Activated CD4-positive, alpha-beta memory T cell treated with anti-CD3 and anti-CD28 coated beads for 36 hours (primary cell): ENCODE results near the gene ELOVL1. TPM values are rescaled to one million over a fixed set of nuclear protein-coding genes. Genes with fewer than 3 reads are reported as not detected.

Experiments
- CTCF ChIA-PET: fragments of 350-600 bp; sonication (Branson Sonifier 250); formaldehyde crosslinking; loops from one replicate; lab custom pipeline; 2021; ENCODE audit warnings: antibody characterized with exemption, inconsistent platforms; lab: Charles Lee
- POLR2A ChIA-PET: fragments of 350-600 bp; sonication (Branson Sonifier 250); formaldehyde crosslinking; loops from one replicate; lab custom pipeline; 2021; ENCODE audit warnings: antibody characterized with exemption; lab: Charles Lee
- DNase-seq: peaks from one replicate; pipeline ENCODE4 v3.0.0-alpha.2; 2020
- H3K27ac Mint-ChIP-seq: one replicate; pipeline ENCODE4 v1.8.0; 2021; ENCODE audit warnings: mixed read lengths
- H3K27me3 Mint-ChIP-seq: one replicate; pipeline ENCODE4 v1.8.0; 2021; ENCODE audit warnings: mixed read lengths
- H3K36me3 Mint-ChIP-seq: one replicate; pipeline ENCODE4 v1.8.0; 2021; ENCODE audit warnings: mixed read lengths
- H3K4me1 Mint-ChIP-seq: one replicate; pipeline ENCODE4 v1.8.0; 2021; ENCODE audit warnings: low read depth, mixed read lengths
- H3K4me3 Mint-ChIP-seq: one replicate; pipeline ENCODE4 v1.8.0; 2021; ENCODE audit warnings: mild to moderate bottlenecking, mixed read lengths
- H3K9me3 Mint-ChIP-seq: one replicate; pipeline ENCODE4 v1.8.0; 2021; ENCODE audit warnings: mixed read lengths
- intact Hi-C: fragments of 100-400 bp; cut with micrococcal nuclease; formaldehyde crosslinking; loops from one replicate; pipeline ENCODE4 v1.15.1; 2023
- total RNA-seq, 2 experiments: library from RNA; stranded (reverse); gene quantifications; one replicate each; pipeline ENCODE4 v1.2.3, GENCODE V29; 2021

The ELOVL1 gene
- total RNA-seq, 2 experiments from 2014 or later = 63.4 to 64.7 TPM

DNA sequence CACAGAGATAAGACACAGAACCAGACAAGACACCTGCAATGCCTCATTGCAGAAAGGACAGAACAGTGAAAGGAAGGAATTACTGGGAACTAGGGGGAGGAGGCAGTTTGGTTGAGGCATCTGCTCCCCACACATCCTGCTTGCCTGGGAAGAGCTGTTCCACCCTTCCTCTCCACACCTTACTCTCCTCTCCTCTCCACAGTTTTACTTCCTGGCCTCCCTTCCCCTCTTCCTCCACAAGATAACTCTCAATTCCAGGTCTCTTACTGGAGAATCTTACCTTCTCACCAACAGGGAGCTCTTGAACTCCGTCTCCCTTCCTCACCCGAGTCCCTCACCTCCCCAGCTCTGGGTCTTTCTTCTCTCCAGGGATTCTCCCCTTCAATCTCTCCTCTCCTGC, 2.1 kb downstream of the ELOVL1 start:
- Mint-ChIP-seq H3K36me3 (peaks cover 40% of the 10 kb centered on the region), H3K9me3 (no peaks in the 10 kb centered on the region), H3K4me3 (peak overlapping the region; percentile 93), H3K27ac (peak overlapping the region; percentile 91), H3K4me1 (peaks cover 41% of the 10 kb centered on the region), H3K27me3 (no peaks in the 10 kb centered on the region)
- ChIA-PET CTCF (no interaction called here), POLR2A (no interaction called here)
- no peak for DNase-seq
- intact Hi-C loops = loop anchor here (5.0 to 10.0 kb wide), 3 partner anchors 87 to 1449 kb away; partner anchors contain the start of gene HYI

DNA sequence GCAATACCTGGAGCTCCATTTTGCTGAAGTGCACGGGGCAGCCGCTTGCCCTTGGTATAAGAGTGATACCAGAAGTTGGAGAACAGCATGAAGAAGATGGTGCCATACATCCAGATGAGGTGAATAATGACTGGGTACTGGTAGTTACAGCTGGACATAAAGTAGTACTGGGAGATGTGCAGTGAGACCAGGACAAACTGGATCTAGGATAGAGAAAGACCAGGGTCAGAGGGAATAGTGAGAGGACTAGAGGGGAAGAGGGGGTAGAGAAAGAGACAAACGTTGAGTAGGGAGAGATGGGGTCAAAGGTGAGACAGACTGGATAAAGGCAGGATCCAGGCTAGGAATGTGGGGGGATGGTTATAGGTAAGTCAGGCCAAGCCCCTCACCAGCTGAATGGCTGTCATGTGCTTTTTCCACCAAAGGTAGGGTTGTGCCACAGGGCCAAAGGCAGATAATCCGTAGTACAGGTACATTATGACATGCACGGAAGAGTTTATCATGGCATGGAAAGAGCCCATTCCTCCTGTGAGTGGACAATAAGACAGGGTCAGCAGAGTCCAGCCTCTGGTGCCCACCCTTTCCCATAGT, 3.8 kb downstream of the ELOVL1 start:
- no peaks in the 10 kb centered on the region for H3K9me3 Mint-ChIP-seq
- no peak for DNase-seq
- ChIA-PET POLR2A (no interaction called here), CTCF (no interaction called here)
- no peak overlapping the region for H3K4me3 Mint-ChIP-seq
- H3K27ac Mint-ChIP-seq = no peak overlapping the region
- intact Hi-C loops = loop anchor here (10.0 kb wide), 2 partner anchors 429 to 1451 kb away; no protein-coding TSS in a partner anchor
- peaks cover 46% of the 10 kb centered on the region for H3K4me1 Mint-ChIP-seq
- H3K27me3 Mint-ChIP-seq = no peaks in the 10 kb centered on the region
- peaks cover 53% of the 10 kb centered on the region for H3K36me3 Mint-ChIP-seq

DNA sequence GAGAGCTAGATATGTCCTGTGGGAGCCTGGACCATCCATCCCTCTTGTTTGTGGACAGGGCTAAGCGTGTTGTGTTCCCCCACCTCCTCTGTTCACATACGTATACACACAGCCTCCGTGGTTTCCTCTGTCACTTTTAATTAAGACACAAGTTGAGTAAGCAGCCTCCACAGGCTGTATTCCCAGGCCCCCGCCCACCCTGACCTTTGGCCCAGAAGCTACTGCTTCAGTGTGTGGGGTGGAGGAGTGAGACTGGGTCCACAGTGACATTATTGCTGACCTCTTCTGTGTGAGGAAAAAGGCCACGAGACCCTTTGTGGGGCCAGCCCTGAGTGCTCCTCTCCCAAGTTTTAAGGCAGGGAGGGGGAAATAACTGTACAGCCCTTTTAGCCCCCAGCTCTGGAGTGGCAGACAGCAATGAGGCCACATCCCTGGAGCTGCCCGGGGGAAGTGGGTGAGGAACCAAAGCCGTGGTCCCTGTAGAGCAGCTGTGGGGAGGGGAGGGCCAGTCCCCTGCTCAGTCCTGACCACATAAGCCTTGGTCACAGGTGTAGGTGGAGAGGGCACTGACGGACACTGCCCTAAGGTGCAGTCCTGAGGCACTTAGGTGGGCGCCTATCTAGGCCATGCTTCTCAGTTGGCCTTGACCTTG, 4.4 kb downstream of the ELOVL1 start:
- H3K36me3 Mint-ChIP-seq = peaks cover 52% of the 10 kb centered on the region
- intact Hi-C loops = loop anchor here (10.0 kb wide), 2 partner anchors 429 to 1451 kb away; no protein-coding TSS in a partner anchor
- CTCF ChIA-PET = no interaction called here
- DNase-seq = peak; percentile 28
- peaks cover 41% of the 10 kb centered on the region for H3K4me1 Mint-ChIP-seq
- H3K27ac Mint-ChIP-seq = peak overlapping the region; percentile 39
- H3K4me3 Mint-ChIP-seq = no peak overlapping the region
- no peaks in the 10 kb centered on the region for H3K9me3 Mint-ChIP-seq
- no peaks in the 10 kb centered on the region for H3K27me3 Mint-ChIP-seq
- POLR2A ChIA-PET = no interaction called here

GRCh38 chr1:43360616-43361015, 7.2 kb downstream of the ELOVL1 start:
- ChIA-PET POLR2A (interaction anchor here (0.7 kb wide), 1 partner anchor 10 kb away, joined by 3 read pairs; no protein-coding TSS in a partner anchor), CTCF (interaction anchor here (0.7 kb wide), 1 partner anchor 133 kb away, joined by 3 read pairs; no protein-coding TSS in a partner anchor)
- no peaks in the 10 kb centered on the region for H3K27me3 Mint-ChIP-seq
- H3K36me3 Mint-ChIP-seq = peaks cover 51% of the 10 kb centered on the region
- intact Hi-C loops = loop anchor here (10.0 kb wide), 2 partner anchors 426 to 1454 kb away; no protein-coding TSS in a partner anchor
- DNase-seq = no peak
- H3K9me3 Mint-ChIP-seq = no peaks in the 10 kb centered on the region
- peak overlapping the region; percentile 42 for H3K27ac Mint-ChIP-seq
- H3K4me1 Mint-ChIP-seq = peaks cover 35% of the 10 kb centered on the region
- H3K4me3 Mint-ChIP-seq = peak overlapping the region; percentile 84

- no peaks in the 10 kb centered on the region for H3K27me3 Mint-ChIP-seq
- H3K4me1 Mint-ChIP-seq = peaks cover 28% of the 10 kb centered on the region
- H3K4me3 Mint-ChIP-seq = peak overlapping the region; percentile 84
- H3K27ac Mint-ChIP-seq = peak overlapping the region; percentile 47
- H3K36me3 Mint-ChIP-seq = peaks cover 46% of the 10 kb centered on the region
- intact Hi-C loops = loop anchor here (2.0 to 10.0 kb wide), 3 partner anchors 187 to 1455 kb away; partner anchors contain the start of genes CFAP57 and EBNA1BP2
- no peaks in the 10 kb centered on the region for H3K9me3 Mint-ChIP-seq
- DNase-seq = no peak
- ChIA-PET CTCF (interaction anchor here (0.7 kb wide), 1 partner anchor 133 kb away, joined by 3 read pairs; no protein-coding TSS in a partner anchor), POLR2A (interaction anchor here (2.9 kb wide), 1 partner anchor 8 kb away, joined by 23 read pairs; the partner anchor contains the start of gene ELOVL1)
These were observed 8.1 kb downstream of the ELOVL1 start for GRCh38 chr1:43359696-43360095.

- no peaks in the 10 kb centered on the region for H3K27me3 Mint-ChIP-seq
- H3K36me3 Mint-ChIP-seq = peaks cover 44% of the 10 kb centered on the region
- H3K9me3 Mint-ChIP-seq = no peaks in the 10 kb centered on the region
- CTCF ChIA-PET = interaction anchor here (0.6 to 2.2 kb wide), 9 partner anchors 9 to 193 kb away, joined by 3 to 14 read pairs (median 5); partner anchors contain the start of gene ELOVL1
- POLR2A ChIA-PET = interaction anchor here (0.6 to 2.9 kb wide), 6 partner anchors 9 to 96 kb away, joined by 3 to 23 read pairs (median 4); partner anchors contain the start of genes ELOVL1, MED8 and SZT2
- peak within 1 kb of the TSS; percentile 84 for H3K4me3 Mint-ChIP-seq
- peak; percentile 100 for DNase-seq
- H3K27ac Mint-ChIP-seq = peak within 1 kb of the TSS; percentile 74
- intact Hi-C loops = loop anchor here (1.0 to 2.0 kb wide), 5 partner anchors 9 to 186 kb away; partner anchors contain the start of genes CFAP57, EBNA1BP2 and ELOVL1
- H3K4me1 Mint-ChIP-seq = peaks cover 28% of the 10 kb centered on the region
These were observed 8.8 kb downstream of the ELOVL1 start, which contains the start of gene CDC20 for GRCh38 chr1:43358746-43359693. CDC20 (plus strand) TSS chr1:43358981; CDS start chr1:43359216, 235 bp downstream.

- H3K27ac Mint-ChIP-seq = peak overlapping the region; percentile 74
- POLR2A ChIA-PET = interaction anchor here (0.6 to 2.9 kb wide), 7 partner anchors 9 to 138 kb away, joined by 3 to 23 read pairs (median 3); partner anchors contain the start of genes ELOVL1, MED8 and SZT2
- CTCF ChIA-PET = interaction anchor here (0.6 to 2.2 kb wide), 10 partner anchors 10 to 194 kb away, joined by 3 to 14 read pairs (median 4); partner anchors contain the start of genes ELOVL1 and MED8
- peak overlapping the region; percentile 84 for H3K4me3 Mint-ChIP-seq
- intact Hi-C loops = loop anchor here (1.0 to 2.0 kb wide), 5 partner anchors 10 to 185 kb away; partner anchors contain the start of genes CFAP57, EBNA1BP2 and ELOVL1
- no peaks in the 10 kb centered on the region for H3K27me3 Mint-ChIP-seq
- peak; percentile 31 for DNase-seq
- peaks cover 28% of the 10 kb centered on the region for H3K4me1 Mint-ChIP-seq
- H3K36me3 Mint-ChIP-seq = peaks cover 37% of the 10 kb centered on the region
- H3K9me3 Mint-ChIP-seq = no peaks in the 10 kb centered on the region
These were observed 9.6 kb downstream of the ELOVL1 start for GRCh38 chr1:43358121-43358745.

- H3K36me3 Mint-ChIP-seq = peaks cover 34% of the 10 kb centered on the region
- POLR2A ChIA-PET = interaction anchor here (2.9 kb wide), 1 partner anchor 10 kb away, joined by 23 read pairs; the partner anchor contains the start of gene ELOVL1
- no peak for DNase-seq
- CTCF ChIA-PET = interaction anchor here (1.6 to 2.2 kb wide), 2 partner anchors 33 to 134 kb away, joined by 4 to 7 read pairs; no protein-coding TSS in a partner anchor
- no peaks in the 10 kb centered on the region for H3K9me3 Mint-ChIP-seq
- H3K27me3 Mint-ChIP-seq = no peaks in the 10 kb centered on the region
- H3K4me3 Mint-ChIP-seq = peak overlapping the region; percentile 84
- H3K27ac Mint-ChIP-seq = no peak overlapping the region
- intact Hi-C loops = no loop called here
- H3K4me1 Mint-ChIP-seq = peaks cover 26% of the 10 kb centered on the region
These were observed 10.6 kb downstream of the ELOVL1 start for GRCh38 chr1:43357251-43357650.

DNA sequence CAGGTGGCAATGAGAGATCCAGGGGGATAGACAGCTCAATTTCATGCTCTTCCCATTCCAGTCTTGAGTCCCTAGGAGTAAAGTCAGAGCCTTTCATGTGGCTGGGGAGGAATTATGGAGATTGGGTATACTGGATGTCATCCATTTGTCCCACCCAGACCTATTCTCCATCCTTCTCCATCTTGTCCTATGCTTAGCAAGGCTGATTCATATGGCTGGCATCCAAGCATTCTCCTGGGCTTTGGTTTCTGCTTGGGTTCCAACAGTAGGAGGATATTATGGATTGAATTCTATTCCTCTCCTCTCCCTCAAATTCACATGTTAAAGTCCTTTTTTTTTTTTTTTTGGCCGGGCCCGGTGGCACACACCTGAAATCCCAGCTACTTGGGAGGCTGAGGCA, 12.9 kb downstream of the ELOVL1 start:
- H3K27me3 Mint-ChIP-seq = no peaks in the 10 kb centered on the region
- ChIA-PET CTCF (interaction anchor here (0.9 to 1.1 kb wide), 2 partner anchors 59 to 128 kb away, joined by 3 to 4 read pairs; no protein-coding TSS in a partner anchor), POLR2A (no interaction called here)
- no peak for DNase-seq
- peaks cover 12% of the 10 kb centered on the region for H3K36me3 Mint-ChIP-seq
- intact Hi-C loops = no loop called here
- peaks cover 7% of the 10 kb centered on the region for H3K4me1 Mint-ChIP-seq
- no peaks in the 10 kb centered on the region for H3K9me3 Mint-ChIP-seq
- H3K27ac Mint-ChIP-seq = no peak overlapping the region
- no peak overlapping the region for H3K4me3 Mint-ChIP-seq

- DNase-seq = no peak
- Mint-ChIP-seq H3K4me3 (no peak overlapping the region), H3K4me1 (peaks cover 4% of the 10 kb centered on the region), H3K27me3 (no peaks in the 10 kb centered on the region), H3K36me3 (peaks cover 7% of the 10 kb centered on the region), H3K9me3 (no peaks in the 10 kb centered on the region), H3K27ac (no peak overlapping the region)
- ChIA-PET CTCF (interaction anchor here (0.9 to 1.1 kb wide), 2 partner anchors 60 to 127 kb away, joined by 3 to 4 read pairs; no protein-coding TSS in a partner anchor), POLR2A (no interaction called here)
- intact Hi-C loops = no loop called here
These were observed 13.3 kb downstream of the ELOVL1 start for GRCh38 chr1:43354471-43354870.
